ENCODE results near the gene TRIP10. TPM values are rescaled to one million over a fixed set of nuclear protein-coding genes. Genes with fewer than 3 reads are reported as not detected.

The TRIP10 gene
- total and polyA plus RNA-seq, 2 of the 13 experiments (the other 11 are each of a cell fraction or from before 2014, with no cell fraction given) = 32.5 to 33.2 TPM

DNA sequence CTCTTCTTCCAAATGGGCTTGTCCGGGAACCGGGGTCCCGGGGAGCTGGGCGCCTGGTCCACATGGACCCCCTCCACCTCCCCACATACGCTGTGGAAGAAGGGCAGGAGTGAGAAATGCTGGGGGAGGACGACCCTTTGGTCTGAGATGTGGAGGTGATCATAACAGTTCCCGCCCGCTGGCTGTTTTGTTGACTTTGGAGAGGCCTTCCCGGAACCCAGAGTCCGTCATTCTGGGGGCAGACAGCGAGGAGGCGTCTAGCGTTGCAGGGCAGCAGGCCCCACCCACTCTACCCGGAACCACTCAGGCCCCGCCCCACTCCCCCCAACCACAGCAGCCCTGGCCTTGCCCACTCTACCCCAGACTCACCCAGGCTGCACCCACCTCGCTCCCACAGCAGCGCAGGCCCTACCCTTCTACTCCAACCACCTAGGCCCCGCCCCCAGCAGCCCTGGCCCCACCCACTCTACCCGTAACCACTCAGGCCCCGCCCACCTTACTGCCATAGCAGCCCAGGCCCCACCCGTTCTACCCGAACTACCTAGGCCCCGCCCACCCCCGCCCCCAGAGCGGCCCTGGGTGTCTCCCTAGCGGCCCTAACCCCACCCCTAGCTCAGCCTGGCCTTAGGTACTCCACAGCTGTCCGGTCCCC, 9.2 kb upstream of the TRIP10 start (continued):
- TF ChIP-seq, protein P1, sequence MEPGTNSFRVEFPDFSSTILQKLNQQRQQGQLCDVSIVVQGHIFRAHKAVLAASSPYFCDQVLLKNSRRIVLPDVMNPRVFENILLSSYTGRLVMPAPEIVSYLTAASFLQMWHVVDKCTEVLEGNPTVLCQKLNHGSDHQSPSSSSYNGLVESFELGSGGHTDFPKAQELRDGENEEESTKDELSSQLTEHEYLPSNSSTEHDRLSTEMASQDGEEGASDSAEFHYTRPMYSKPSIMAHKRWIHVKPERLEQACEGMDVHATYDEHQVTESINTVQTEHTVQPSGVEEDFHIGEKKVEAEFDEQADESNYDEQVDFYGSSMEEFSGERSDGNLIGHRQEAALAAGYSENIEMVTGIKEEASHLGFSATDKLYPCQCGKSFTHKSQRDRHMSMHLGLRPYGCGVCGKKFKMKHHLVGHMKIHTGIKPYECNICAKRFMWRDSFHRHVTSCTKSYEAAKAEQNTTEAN (CRISPR knock-in tag; conservative IDR thresholded peaks at IDR 0.05) = peak; percentile 52; the same call in 1 of the 2 replicates
- TF ChIP-seq RAD21 (CRISPR knock-in tag; IDR thresholded peaks at IDR 0.05) (0 out of 2 replicates have a peak, but pooled peaks have one; percentile 24), SMARCC2 (IDR thresholded peaks at IDR 0.05) (no peak), ZNF563 (CRISPR knock-in tag; IDR thresholded peaks at IDR 0.05) (peak; percentile 75; the same call in 1 of the 2 replicates), ZNF282 (IDR thresholded peaks at IDR 0.05; ENCODE audit: partially characterized antibody) (no peak), BRCA1 (CRISPR knock-in tag; IDR thresholded peaks at IDR 0.05) (no peak)
- TF ChIP-seq, protein P2, sequence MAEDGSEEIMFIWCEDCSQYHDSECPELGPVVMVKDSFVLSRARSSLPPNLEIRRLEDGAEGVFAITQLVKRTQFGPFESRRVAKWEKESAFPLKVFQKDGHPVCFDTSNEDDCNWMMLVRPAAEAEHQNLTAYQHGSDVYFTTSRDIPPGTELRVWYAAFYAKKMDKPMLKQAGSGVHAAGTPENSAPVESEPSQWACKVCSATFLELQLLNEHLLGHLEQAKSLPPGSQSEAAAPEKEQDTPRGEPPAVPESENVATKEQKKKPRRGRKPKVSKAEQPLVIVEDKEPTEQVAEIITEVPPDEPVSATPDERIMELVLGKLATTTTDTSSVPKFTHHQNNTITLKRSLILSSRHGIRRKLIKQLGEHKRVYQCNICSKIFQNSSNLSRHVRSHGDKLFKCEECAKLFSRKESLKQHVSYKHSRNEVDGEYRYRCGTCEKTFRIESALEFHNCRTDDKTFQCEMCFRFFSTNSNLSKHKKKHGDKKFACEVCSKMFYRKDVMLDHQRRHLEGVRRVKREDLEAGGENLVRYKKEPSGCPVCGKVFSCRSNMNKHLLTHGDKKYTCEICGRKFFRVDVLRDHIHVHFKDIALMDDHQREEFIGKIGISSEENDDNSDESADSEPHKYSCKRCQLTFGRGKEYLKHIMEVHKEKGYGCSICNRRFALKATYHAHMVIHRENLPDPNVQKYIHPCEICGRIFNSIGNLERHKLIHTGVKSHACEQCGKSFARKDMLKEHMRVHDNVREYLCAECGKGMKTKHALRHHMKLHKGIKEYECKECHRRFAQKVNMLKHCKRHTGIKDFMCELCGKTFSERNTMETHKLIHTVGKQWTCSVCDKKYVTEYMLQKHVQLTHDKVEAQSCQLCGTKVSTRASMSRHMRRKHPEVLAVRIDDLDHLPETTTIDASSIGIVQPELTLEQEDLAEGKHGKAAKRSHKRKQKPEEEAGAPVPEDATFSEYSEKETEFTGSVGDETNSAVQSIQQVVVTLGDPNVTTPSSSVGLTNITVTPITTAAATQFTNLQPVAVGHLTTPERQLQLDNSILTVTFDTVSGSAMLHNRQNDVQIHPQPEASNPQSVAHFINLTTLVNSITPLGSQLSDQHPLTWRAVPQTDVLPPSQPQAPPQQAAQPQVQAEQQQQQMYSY (CRISPR knock-in tag; IDR thresholded peaks at IDR 0.05) = no peak
- TF ChIP-seq, protein P3, sequence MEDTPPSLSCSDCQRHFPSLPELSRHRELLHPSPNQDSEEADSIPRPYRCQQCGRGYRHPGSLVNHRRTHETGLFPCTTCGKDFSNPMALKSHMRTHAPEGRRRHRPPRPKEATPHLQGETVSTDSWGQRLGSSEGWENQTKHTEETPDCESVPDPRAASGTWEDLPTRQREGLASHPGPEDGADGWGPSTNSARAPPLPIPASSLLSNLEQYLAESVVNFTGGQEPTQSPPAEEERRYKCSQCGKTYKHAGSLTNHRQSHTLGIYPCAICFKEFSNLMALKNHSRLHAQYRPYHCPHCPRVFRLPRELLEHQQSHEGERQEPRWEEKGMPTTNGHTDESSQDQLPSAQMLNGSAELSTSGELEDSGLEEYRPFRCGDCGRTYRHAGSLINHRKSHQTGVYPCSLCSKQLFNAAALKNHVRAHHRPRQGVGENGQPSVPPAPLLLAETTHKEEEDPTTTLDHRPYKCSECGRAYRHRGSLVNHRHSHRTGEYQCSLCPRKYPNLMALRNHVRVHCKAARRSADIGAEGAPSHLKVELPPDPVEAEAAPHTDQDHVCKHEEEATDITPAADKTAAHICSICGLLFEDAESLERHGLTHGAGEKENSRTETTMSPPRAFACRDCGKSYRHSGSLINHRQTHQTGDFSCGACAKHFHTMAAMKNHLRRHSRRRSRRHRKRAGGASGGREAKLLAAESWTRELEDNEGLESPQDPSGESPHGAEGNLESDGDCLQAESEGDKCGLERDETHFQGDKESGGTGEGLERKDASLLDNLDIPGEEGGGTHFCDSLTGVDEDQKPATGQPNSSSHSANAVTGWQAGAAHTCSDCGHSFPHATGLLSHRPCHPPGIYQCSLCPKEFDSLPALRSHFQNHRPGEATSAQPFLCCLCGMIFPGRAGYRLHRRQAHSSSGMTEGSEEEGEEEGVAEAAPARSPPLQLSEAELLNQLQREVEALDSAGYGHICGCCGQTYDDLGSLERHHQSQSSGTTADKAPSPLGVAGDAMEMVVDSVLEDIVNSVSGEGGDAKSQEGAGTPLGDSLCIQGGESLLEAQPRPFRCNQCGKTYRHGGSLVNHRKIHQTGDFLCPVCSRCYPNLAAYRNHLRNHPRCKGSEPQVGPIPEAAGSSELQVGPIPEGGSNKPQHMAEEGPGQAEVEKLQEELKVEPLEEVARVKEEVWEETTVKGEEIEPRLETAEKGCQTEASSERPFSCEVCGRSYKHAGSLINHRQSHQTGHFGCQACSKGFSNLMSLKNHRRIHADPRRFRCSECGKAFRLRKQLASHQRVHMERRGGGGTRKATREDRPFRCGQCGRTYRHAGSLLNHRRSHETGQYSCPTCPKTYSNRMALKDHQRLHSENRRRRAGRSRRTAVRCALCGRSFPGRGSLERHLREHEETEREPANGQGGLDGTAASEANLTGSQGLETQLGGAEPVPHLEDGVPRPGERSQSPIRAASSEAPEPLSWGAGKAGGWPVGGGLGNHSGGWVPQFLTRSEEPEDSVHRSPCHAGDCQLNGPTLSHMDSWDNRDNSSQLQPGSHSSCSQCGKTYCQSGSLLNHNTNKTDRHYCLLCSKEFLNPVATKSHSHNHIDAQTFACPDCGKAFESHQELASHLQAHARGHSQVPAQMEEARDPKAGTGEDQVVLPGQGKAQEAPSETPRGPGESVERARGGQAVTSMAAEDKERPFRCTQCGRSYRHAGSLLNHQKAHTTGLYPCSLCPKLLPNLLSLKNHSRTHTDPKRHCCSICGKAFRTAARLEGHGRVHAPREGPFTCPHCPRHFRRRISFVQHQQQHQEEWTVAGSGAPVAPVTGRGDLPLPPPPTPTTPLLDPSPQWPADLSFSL (CRISPR knock-in tag; IDR thresholded peaks at IDR 0.05) = no peak
- TF ChIP-seq, protein P4, sequence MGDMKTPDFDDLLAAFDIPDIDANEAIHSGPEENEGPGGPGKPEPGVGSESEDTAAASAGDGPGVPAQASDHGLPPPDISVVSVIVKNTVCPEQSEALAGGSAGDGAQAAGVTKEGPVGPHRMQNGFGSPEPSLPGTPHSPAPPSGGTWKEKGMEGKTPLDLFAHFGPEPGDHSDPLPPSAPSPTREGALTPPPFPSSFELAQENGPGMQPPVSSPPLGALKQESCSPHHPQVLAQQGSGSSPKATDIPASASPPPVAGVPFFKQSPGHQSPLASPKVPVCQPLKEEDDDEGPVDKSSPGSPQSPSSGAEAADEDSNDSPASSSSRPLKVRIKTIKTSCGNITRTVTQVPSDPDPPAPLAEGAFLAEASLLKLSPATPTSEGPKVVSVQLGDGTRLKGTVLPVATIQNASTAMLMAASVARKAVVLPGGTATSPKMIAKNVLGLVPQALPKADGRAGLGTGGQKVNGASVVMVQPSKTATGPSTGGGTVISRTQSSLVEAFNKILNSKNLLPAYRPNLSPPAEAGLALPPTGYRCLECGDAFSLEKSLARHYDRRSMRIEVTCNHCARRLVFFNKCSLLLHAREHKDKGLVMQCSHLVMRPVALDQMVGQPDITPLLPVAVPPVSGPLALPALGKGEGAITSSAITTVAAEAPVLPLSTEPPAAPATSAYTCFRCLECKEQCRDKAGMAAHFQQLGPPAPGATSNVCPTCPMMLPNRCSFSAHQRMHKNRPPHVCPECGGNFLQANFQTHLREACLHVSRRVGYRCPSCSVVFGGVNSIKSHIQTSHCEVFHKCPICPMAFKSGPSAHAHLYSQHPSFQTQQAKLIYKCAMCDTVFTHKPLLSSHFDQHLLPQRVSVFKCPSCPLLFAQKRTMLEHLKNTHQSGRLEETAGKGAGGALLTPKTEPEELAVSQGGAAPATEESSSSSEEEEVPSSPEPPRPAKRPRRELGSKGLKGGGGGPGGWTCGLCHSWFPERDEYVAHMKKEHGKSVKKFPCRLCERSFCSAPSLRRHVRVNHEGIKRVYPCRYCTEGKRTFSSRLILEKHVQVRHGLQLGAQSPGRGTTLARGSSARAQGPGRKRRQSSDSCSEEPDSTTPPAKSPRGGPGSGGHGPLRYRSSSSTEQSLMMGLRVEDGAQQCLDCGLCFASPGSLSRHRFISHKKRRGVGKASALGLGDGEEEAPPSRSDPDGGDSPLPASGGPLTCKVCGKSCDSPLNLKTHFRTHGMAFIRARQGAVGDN (CRISPR knock-in tag; IDR thresholded peaks at IDR 0.05) = peak; percentile 85

All from HepG2 (cell line).